Heart right ventricle (tissue), 16 donors: ENCODE data around the gene ZNF319. TPM values are rescaled to one million over a fixed set of nuclear protein-coding genes. Genes with fewer than 3 reads are reported as not detected.

Experiments used
- ATAC-seq, 8 donors: fragments of 200-7000 bp; cut with Tn5 transposase; one replicate each; pipeline ENCODE4 v1.9.1; 2020; ENCODE audit warnings: mild to moderate bottlenecking in 8 of 8, moderate library complexity in 8 of 8, moderate number of reproducible peaks in 1 of 8
- DNase-seq, 2 donors: peaks; one replicate each; pipeline ENCODE4 v3.0.0-alpha.2; 2020
- H3K27ac ChIP-seq, 10 donors: fragments of 200-600 bp; sonication (generic) in 2 of 10; one replicate each; pipeline versions ENCODE4 v1.5.0 to v1.8.0; 2020 to 2022; ENCODE audit warnings: mild to moderate bottlenecking in 3 of 10
- H3K27me3 ChIP-seq, 7 donors: fragments of 200-600 bp; one replicate each; pipeline ENCODE4 v1.8.0; 2021 to 2022; ENCODE audit warnings: mild to moderate bottlenecking in 2 of 7
- H3K36me3 ChIP-seq, 9 donors: fragments of 200-600 bp; sonication (generic) in 1 of 9; one replicate each; pipeline versions ENCODE4 v1.5.0 to v1.8.0; 2020 to 2022; ENCODE audit warnings: mild to moderate bottlenecking in 2 of 9
- H3K4me1 ChIP-seq, 9 donors: fragments of 200-600 bp; sonication (generic) in 1 of 9; one replicate each; pipeline versions ENCODE4 v1.5.0 to v1.8.0; 2020 to 2022; ENCODE audit warnings: mild to moderate bottlenecking in 4 of 9
- H3K4me3 ChIP-seq, 10 donors: fragments of 200-600 bp; sonication (generic) in 2 of 10; one replicate each; pipeline versions ENCODE4 v1.5.0 to v1.8.0; 2020 to 2022; ENCODE audit warnings: mild to moderate bottlenecking in 7 of 10, moderate library complexity in 2 of 10
- H3K9me3 ChIP-seq, 11 donors: fragments of 200-600 bp in 10 of 11; sonication (generic) in 2 of 11; one replicate each; pipeline versions ENCODE4 v1.5.0 to v1.8.0; 2013 to 2022; ENCODE audit warnings: mild to moderate bottlenecking in 2 of 11, control low read depth in 1 of 11, moderate library complexity in 1 of 11
- WGBS, 2 donors: extraction: QIAGEN DNeasy Blood & Tissue Kit; methylation state at CpG; one replicate each; pipeline ENCODE4 v1.1.7; 2013; ENCODE audit warnings: inconsistent platforms in 1 of 2; 5-methylcytosine and 5-hydroxymethylcytosine counted together
- intact Hi-C, 10 donors: fragments of 100-400 bp; cut with DNase I; formaldehyde crosslinking; loops; one replicate each; pipeline versions ENCODE4 v1.11.1 to v1.14.2; 2022
- polyA plus RNA-seq, 2 donors: library from polyadenylated mRNA; stranded (reverse); fragments of 200-250 nt; gene quantifications; one replicate each; pipeline ENCODE4 v1.2.3, GENCODE V29; 2013
- total RNA-seq, 10 donors: library from RNA; stranded (reverse); fragmentation: NEBNext Ultra II Directional in 3 of 10; extraction: Animal tissue kit (Norgen Biotek cat#: 25700) in 3 of 10; gene quantifications; one replicate each; pipeline versions ENCODE4 v1.2.1 to v1.2.4, GENCODE V29; 2021 to 2023
- TF ChIP-seq, protein P1 (sequence below), 9 donors: fragments of 200-600 bp; sonication (generic) in 2 of 9; IDR thresholded peaks; one replicate each; pipeline versions ENCODE4 v1.5.0 to v1.8.0; 2021 to 2022; ENCODE audit warnings: antibody characterized with exemption in 9 of 9, mild to moderate bottlenecking in 5 of 9, moderate library complexity in 1 of 9
- donor health status: Arrhythmogenic right ventricular cardiomyopathy.
- donor health status: ischemic (EF 13 %, LVEDD 7.1; RV severe dilation, severe dysfunction).
- donor health status: healthy with polysubstance abuse.
- donor health status: DM: no; HTN: yes; CAD: no.
- donor health status: DM: no; HTN: no; CAD: no.
- donor health status: ischemic (EF 25% LVEDD 6.9; RV normal size, moderate dysfunction).
- donor health status: ischemic (EF 25% LVEDD 5.7; RV mildly dilated, moderate dysfunction).
- donor health status: healthy.
- donor health status: DM: yes; HTN: yes; CAD: no.
- donor health status: Ischemic cardiomyopathy.
- donor health status: ischemic (EF 35%, LVEDD 5.7; RV mildly dilated, moderate dysfunction).
- donor health status: nonischemic (EF 11% LVEDD 7.7; RV severe dilation, severe dysfunction).
- donor health status: DM: yes; HTN: yes; CAD: no.
- donor health status: PGD.
- donor health status: ischemic (EF 29% LVEDD 5.4; RV normal size, mild dysfunction).
- donor health status: nonischemic (EF 23%, LVEDD 6.1; RV moderate dilation, normal function).

Gene ZNF319
- total and polyA plus RNA-seq, 12 donors: 3.5 to 11.3 (median 7.5) TPM

DNA sequence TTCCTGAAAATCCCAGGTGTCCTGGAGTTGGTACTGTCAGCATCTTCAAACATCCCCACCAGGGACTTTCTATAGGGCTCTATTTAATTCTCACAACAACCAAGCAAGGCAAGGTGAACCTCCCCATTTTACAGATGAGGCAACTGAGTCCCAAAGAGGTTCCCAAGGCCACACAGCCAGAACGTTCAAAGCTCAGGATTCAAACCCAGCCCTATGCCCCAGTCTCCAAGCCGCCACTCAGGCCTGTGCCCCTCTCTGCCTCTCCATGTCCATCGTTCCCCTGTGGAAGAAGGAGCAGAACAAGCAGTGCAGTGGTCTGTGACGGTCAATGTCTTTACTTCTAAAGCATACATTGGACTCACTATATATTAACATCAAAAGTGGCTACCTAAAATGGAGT is 6.1 kb downstream of the ZNF319 start:
- H3K9me3 ChIP-seq: no peaks in the 10 kb centered on the region
- peaks cover 0 to 49% (median 18%) of the 10 kb centered on the region in 9 donors for H3K36me3 ChIP-seq
- no peak for ATAC-seq
- intact Hi-C loops: loop anchor here in 2 of 10 donors (5.0 to 10.0 kb wide), 4 partner anchors 87 to 410 kb away; no protein-coding TSS in a partner anchor
- H3K4me3 ChIP-seq: no peak overlapping the region
- H3K27me3 ChIP-seq: no peaks in the 10 kb centered on the region
- peaks cover 7 to 43% (median 29%) of the 10 kb centered on the region in 9 donors for H3K4me1 ChIP-seq
- DNase-seq: no peak
- TF ChIP-seq, protein P1, sequence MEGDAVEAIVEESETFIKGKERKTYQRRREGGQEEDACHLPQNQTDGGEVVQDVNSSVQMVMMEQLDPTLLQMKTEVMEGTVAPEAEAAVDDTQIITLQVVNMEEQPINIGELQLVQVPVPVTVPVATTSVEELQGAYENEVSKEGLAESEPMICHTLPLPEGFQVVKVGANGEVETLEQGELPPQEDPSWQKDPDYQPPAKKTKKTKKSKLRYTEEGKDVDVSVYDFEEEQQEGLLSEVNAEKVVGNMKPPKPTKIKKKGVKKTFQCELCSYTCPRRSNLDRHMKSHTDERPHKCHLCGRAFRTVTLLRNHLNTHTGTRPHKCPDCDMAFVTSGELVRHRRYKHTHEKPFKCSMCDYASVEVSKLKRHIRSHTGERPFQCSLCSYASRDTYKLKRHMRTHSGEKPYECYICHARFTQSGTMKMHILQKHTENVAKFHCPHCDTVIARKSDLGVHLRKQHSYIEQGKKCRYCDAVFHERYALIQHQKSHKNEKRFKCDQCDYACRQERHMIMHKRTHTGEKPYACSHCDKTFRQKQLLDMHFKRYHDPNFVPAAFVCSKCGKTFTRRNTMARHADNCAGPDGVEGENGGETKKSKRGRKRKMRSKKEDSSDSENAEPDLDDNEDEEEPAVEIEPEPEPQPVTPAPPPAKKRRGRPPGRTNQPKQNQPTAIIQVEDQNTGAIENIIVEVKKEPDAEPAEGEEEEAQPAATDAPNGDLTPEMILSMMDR (IDR thresholded peaks at IDR 0.05): no peak
- 93 to 94% methylated on average over 4 of the region's 4 CpGs for WGBS, 2 donors
- H3K27ac ChIP-seq: peak overlapping the region in 1 of 10 donors; percentile 48

GRCh38 chr16:57993897-57994296 is 6.6 kb downstream of the ZNF319 start:
- TF ChIP-seq, protein P1 (IDR thresholded peaks at IDR 0.05): no peak
- no peak overlapping the region for H3K4me3 ChIP-seq
- ATAC-seq (no peak), DNase-seq (no peak)
- WGBS, 2 donors: 92 to 93% methylated on average over 3 to 5 of the region's 5 CpGs
- no peak overlapping the region for H3K27ac ChIP-seq
- no peaks in the 10 kb centered on the region for H3K27me3 ChIP-seq
- H3K4me1 ChIP-seq: peaks cover 5 to 38% (median 25%) of the 10 kb centered on the region in 9 donors
- no peaks in the 10 kb centered on the region for H3K9me3 ChIP-seq
- intact Hi-C loops: loop anchor here in 2 of 10 donors (5.0 to 10.0 kb wide), 4 partner anchors 87 to 409 kb away; no protein-coding TSS in a partner anchor
- peaks cover 0 to 49% (median 18%) of the 10 kb centered on the region in 9 donors for H3K36me3 ChIP-seq

DNA sequence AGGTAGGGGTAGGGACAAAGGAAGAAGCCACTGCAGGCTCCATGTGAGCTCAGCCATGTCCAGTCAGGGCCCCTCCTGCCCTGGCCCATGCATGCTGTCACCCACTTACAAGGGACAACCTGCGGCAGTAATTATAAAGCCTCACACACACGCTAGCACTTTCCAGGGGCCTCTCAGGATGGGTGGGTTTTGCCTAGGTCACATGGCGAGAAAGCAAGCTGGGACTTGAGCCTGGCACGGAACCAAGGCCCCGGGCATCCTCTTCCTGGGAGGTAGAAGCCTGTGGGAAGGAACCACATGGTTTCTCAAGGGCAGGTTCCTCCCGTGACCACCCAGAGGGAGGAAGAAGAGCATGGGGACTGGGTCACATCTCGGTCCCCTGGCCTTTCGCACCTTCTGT is 7.0 kb downstream of the ZNF319 start:
- no peak for DNase-seq
- no peak for ATAC-seq
- 81 to 88% methylated on average over 8 of the region's 8 CpGs for WGBS, 2 donors
- TF ChIP-seq, protein P1 (IDR thresholded peaks at IDR 0.05): no peak
- intact Hi-C loops: loop anchor here in 2 of 10 donors (5.0 to 10.0 kb wide), 4 partner anchors 86 to 409 kb away; no protein-coding TSS in a partner anchor
- peaks cover 0 to 49% (median 18%) of the 10 kb centered on the region in 9 donors for H3K36me3 ChIP-seq
- H3K9me3 ChIP-seq: no peaks in the 10 kb centered on the region
- no peak overlapping the region for H3K4me3 ChIP-seq
- H3K27ac ChIP-seq: no peak overlapping the region
- H3K4me1 ChIP-seq: peaks cover 5 to 34% (median 20%) of the 10 kb centered on the region in 9 donors
- H3K27me3 ChIP-seq: no peaks in the 10 kb centered on the region

GRCh38 chr16:57992084-57992483 is 8.4 kb downstream of the ZNF319 start:
- Histone ChIP-seq H3K4me1 (peaks cover 5 to 25% (median 14%) of the 10 kb centered on the region in 9 donors), H3K9me3 (no peaks in the 10 kb centered on the region), H3K36me3 (peaks cover 0 to 39% (median 10%) of the 10 kb centered on the region in 9 donors), H3K4me3 (no peak overlapping the region), H3K27me3 (no peaks in the 10 kb centered on the region), H3K27ac (no peak overlapping the region)
- DNase-seq: no peak
- 93 to 94% methylated on average over 6 of the region's 6 CpGs for WGBS, 2 donors
- intact Hi-C loops: loop anchor here in 2 of 10 donors (5.0 to 10.0 kb wide), 4 partner anchors 85 to 407 kb away; no protein-coding TSS in a partner anchor
- ATAC-seq: no peak
- TF ChIP-seq, protein P1 (IDR thresholded peaks at IDR 0.05): no peak
